IMR-90 (cell line): ENCODE data around the gene CHML. TPM values are rescaled to one million over a fixed set of nuclear protein-coding genes. Genes with fewer than 3 reads are reported as not detected.

ENCODE experiments used
- ATAC-seq: fragments of 200-7000 bp; cut with Tn5 transposase; 2 replicates; pipeline ENCODE4 v1.9.1; 2020; ENCODE audit warnings: low read depth, mild to moderate bottlenecking, moderate library complexity
- BruUV-seq: library from RNA; stranded (reverse); fragments of 400-500 nt; replicated peaks from 2 replicates; lab custom pipeline; 2021; lab: Mats Ljungman, UMichigan
- CTCF ChIA-PET: fragments of 300-600 bp; formaldehyde crosslinking; extraction: SDS; loops from one replicate; lab custom pipeline; 2021; ENCODE audit warnings: antibody characterized with exemption; lab: Yijun Ruan, JAX
- POLR2A ChIA-PET: fragments of 300-600 bp; sonication (Branson Sonifier 250); formaldehyde crosslinking; loops from one replicate; lab custom pipeline; 2022; ENCODE audit warnings: antibody characterized with exemption; ENCODE audit not compliant: unreplicated experiment; lab: Charles Lee
- DNase-seq: peaks from one replicate; pipeline ENCODE4 v3.0.0; 2013
- H2AFZ ChIP-seq: replicated peaks from 2 replicates; pipeline ENCODE3; 2013; ENCODE audit warnings: low read length, mild to moderate bottlenecking; ENCODE audit not compliant: poor library complexity
- H2AK5ac ChIP-seq: 2 replicates; pipeline ENCODE4 v1.6.1; 2013; ENCODE audit warnings: low read depth, low read length, inconsistent platforms
- H2AK9ac ChIP-seq: replicated peaks from 2 replicates; pipeline ENCODE3; 2013; ENCODE audit warnings: mild to moderate bottlenecking, low read depth, low read length, moderate library complexity; ENCODE audit not compliant: poor library complexity
- H2BK120ac ChIP-seq: 2 replicates; pipeline ENCODE4 v1.6.1; 2013; ENCODE audit warnings: low read depth, low read length, inconsistent platforms
- H2BK15ac ChIP-seq: 3 replicates; pipeline ENCODE4 v1.6.1; 2013; ENCODE audit warnings: low read depth, low read length, inconsistent platforms
- H2BK20ac ChIP-seq: 2 replicates; pipeline ENCODE4 v1.6.1; 2013; ENCODE audit warnings: low read depth, mild to moderate bottlenecking, inconsistent platforms, low read length, moderate library complexity
- H2BK5ac ChIP-seq: 2 replicates; pipeline ENCODE4 v1.6.1; 2013; ENCODE audit warnings: mild to moderate bottlenecking, low read depth, low read length, inconsistent platforms; ENCODE audit not compliant: poor library complexity, severe bottlenecking
- H3K14ac ChIP-seq: replicated peaks from 2 replicates; pipeline ENCODE4 v1.6.1; 2013; ENCODE audit warnings: low read depth, low read length, inconsistent platforms
- H3K18ac ChIP-seq: 2 replicates; pipeline ENCODE4 v1.6.1; 2013; ENCODE audit warnings: low read depth, low read length, control low read depth
- H3K23ac ChIP-seq: 2 replicates; pipeline ENCODE4 v1.6.1; 2013; ENCODE audit warnings: low read depth, low read length, inconsistent platforms
- H3K27ac ChIP-seq: 2 replicates; pipeline ENCODE4 v1.5.1; 2013; ENCODE audit warnings: mild to moderate bottlenecking, control low read depth, low read length; ENCODE audit not compliant: insufficient read depth
- H3K27me3 ChIP-seq: 2 replicates; pipeline ENCODE4 v1.6.1; 2013; ENCODE audit warnings: low read length; ENCODE audit not compliant: control insufficient read depth, insufficient read depth
- H3K36me3 ChIP-seq: 2 replicates; pipeline ENCODE4 v1.6.1; 2013; ENCODE audit warnings: low read length, mixed read lengths; ENCODE audit not compliant: control insufficient read depth, insufficient read depth
- H3K4ac ChIP-seq: 2 replicates; pipeline ENCODE4 v1.6.1; 2013; ENCODE audit warnings: low read depth, low read length, inconsistent platforms
- H3K4me1 ChIP-seq: 2 replicates; pipeline ENCODE4 v1.6.1; 2013; ENCODE audit warnings: low read length, mixed read lengths; ENCODE audit not compliant: control insufficient read depth, insufficient read depth
- H3K4me2 ChIP-seq: 2 replicates; pipeline ENCODE4 v1.6.1; 2013; ENCODE audit warnings: low read depth, mild to moderate bottlenecking, control low read depth, low read length, moderate library complexity
- H3K4me3 ChIP-seq: 2 replicates; pipeline ENCODE4 v1.5.1; 2013; ENCODE audit warnings: low read depth, mild to moderate bottlenecking, control low read depth, low read length, moderate library complexity; ENCODE audit not compliant: insufficient read depth
- H3K56ac ChIP-seq: 2 replicates; pipeline ENCODE4 v1.6.1; 2013; ENCODE audit warnings: low read length, inconsistent platforms; ENCODE audit not compliant: insufficient read depth; ENCODE audit errors: extremely low read depth
- H3K79me1 ChIP-seq, 2 experiments: 2 replicates each; pipeline ENCODE4 v1.6.1; 2013; ENCODE audit warnings: low read length in 2 of 2, inconsistent platforms in 1 of 2, low read depth in 1 of 2
- H3K9ac ChIP-seq: 2 replicates; pipeline ENCODE4 v1.6.1; 2013; ENCODE audit warnings: low read depth, low read length, control low read depth
- H3K9me1 ChIP-seq: 2 replicates; pipeline ENCODE4 v1.6.1; 2013; ENCODE audit warnings: low read length, inconsistent platforms; ENCODE audit not compliant: insufficient read depth
- H3K9me3 ChIP-seq: 2 replicates; pipeline ENCODE4 v1.6.1; 2013; ENCODE audit warnings: low read length; ENCODE audit not compliant: control insufficient read depth, insufficient read depth
- H4K20me1 ChIP-seq: 2 replicates; pipeline ENCODE4 v1.6.1; 2013; ENCODE audit warnings: low read length, inconsistent platforms; ENCODE audit not compliant: insufficient read depth
- H4K5ac ChIP-seq: 2 replicates; pipeline ENCODE4 v1.6.1; 2013; ENCODE audit warnings: mild to moderate bottlenecking, low read depth, low read length, control low read depth
- H4K8ac ChIP-seq, 2 experiments: 2 replicates each; pipeline ENCODE4 v1.6.1; 2013; ENCODE audit warnings: low read depth in 2 of 2, low read length in 2 of 2, control low read depth in 1 of 2, inconsistent platforms in 1 of 2
- H4K91ac ChIP-seq: 2 replicates; pipeline ENCODE4 v1.6.1; 2013; ENCODE audit warnings: low read depth, low read length, inconsistent platforms; ENCODE audit not compliant: insufficient read depth
- BHLHE40 ChIP-seq: fragments of 150-350 bp; IDR thresholded peaks from 2 replicates; pipeline ENCODE4 v1.6.1; 2016; ENCODE audit warnings: mild to moderate bottlenecking, low read depth, low read length
- CEBPB ChIP-seq: IDR thresholded peaks from 2 replicates; pipeline ENCODE4 v1.6.1; 2012; ENCODE audit warnings: low read depth, low read length, improper control_type of control experiment
- CHD1 ChIP-seq: IDR thresholded peaks from 2 replicates; pipeline ENCODE4 v1.6.1; 2012; ENCODE audit warnings: low read depth, low read length, improper control_type of control experiment
- FOS ChIP-seq: fragments of 150-350 bp; IDR thresholded peaks from 2 replicates; pipeline ENCODE4 v1.6.1; 2016; ENCODE audit warnings: low read depth, low read length
- MAFK ChIP-seq: IDR thresholded peaks from 2 replicates; pipeline ENCODE4 v1.6.1; 2012; ENCODE audit warnings: low read depth, low read length, improper control_type of control experiment
- MAZ ChIP-seq: IDR thresholded peaks from 2 replicates; pipeline ENCODE4 v1.6.1; 2012; ENCODE audit warnings: low read depth, mild to moderate bottlenecking, low read length, improper control_type of control experiment, moderate library complexity, borderline replicate concordance
- NFE2L2 ChIP-seq: fragments of 150-350 bp; IDR thresholded peaks from 2 replicates; pipeline ENCODE4 v1.6.1; 2016; ENCODE audit warnings: low read depth, mild to moderate bottlenecking, low read length
- POLR2A ChIP-seq: IDR thresholded peaks from 2 replicates; pipeline ENCODE4 v1.6.1; 2012; ENCODE audit warnings: mild to moderate bottlenecking, low read depth, low read length
- RAD21 ChIP-seq: IDR thresholded peaks from 2 replicates; pipeline ENCODE4 v1.6.1; 2012; ENCODE audit warnings: low read length, improper control_type of control experiment
- RCOR1 ChIP-seq: IDR thresholded peaks from 2 replicates; pipeline ENCODE4 v1.6.1; 2012; ENCODE audit warnings: mild to moderate bottlenecking, low read length, improper control_type of control experiment; ENCODE audit not compliant: insufficient replicate concordance
- SMC3 ChIP-seq: fragments of 150-350 bp; IDR thresholded peaks from 2 replicates; pipeline ENCODE4 v1.6.1; 2016; ENCODE audit warnings: low read depth, mild to moderate bottlenecking, antibody characterized with exemption, low read length, moderate library complexity
- WGBS, 2 experiments: methylation state at CpG; one replicate each; pipeline versions ENCODE4 v1.1.5 to v1.1.7; 2013; ENCODE audit warnings: missing lambda C conversion rate in 2 of 2; ENCODE audit not compliant: insufficient read length in 1 of 2; ENCODE audit errors: extremely low coverage in 2 of 2; 5-methylcytosine and 5-hydroxymethylcytosine counted together
- dilution Hi-C: fragments of 300-500 bp; cut with HindIII; formaldehyde crosslinking; loops from one replicate; pipeline ENCODE4 v1.14.3; 2018; ENCODE audit warnings: low sequenced_read_pairs; ENCODE audit not compliant: unreplicated experiment
- in situ Hi-C: fragments of 300-500 bp; cut with MboI; formaldehyde crosslinking; loops from 3 replicates; pipeline ENCODE4 v1.14.3; 2019; ENCODE audit warnings: low sequenced_read_pairs, inconsistent platforms, mixed read lengths
- intact Hi-C: fragments of 100-400 bp; cut with micrococcal nuclease; formaldehyde crosslinking; loops from 2 replicates; pipeline ENCODE4 v1.10.0; 2022
- polyA plus RNA-seq, 3 experiments: library from polyadenylated mRNA; depleted of rRNA; stranded (reverse); fragments of >200 nt; gene quantifications; 2 replicates each; pipeline ENCODE4 v1.2.3, GENCODE V29; 2012; ENCODE audit warnings: low replicate concordance in 1 of 3
- total RNA-seq: library from RNA; depleted of rRNA; stranded (reverse); fragments of >200 nt; gene quantifications from 2 replicates; pipeline ENCODE4 v1.2.3, GENCODE V29; 2012
- TF ChIP-seq, protein P1 (sequence below): conservative IDR thresholded peaks from 2 replicates; pipeline ENCODE4 v1.5.1; 2012; ENCODE audit warnings: mild to moderate bottlenecking, low read depth, low read length, improper control_type of control experiment
- TF ChIP-seq, protein P2 (sequence below): fragments of 150-350 bp; IDR thresholded peaks from 2 replicates; pipeline ENCODE4 v1.6.1; 2017; ENCODE audit warnings: mild to moderate bottlenecking, antibody characterized with exemption, low read length, low read depth
- TF ChIP-seq, protein P3 (sequence below): fragments of 150-350 bp; IDR thresholded peaks from 2 replicates; pipeline ENCODE4 v1.6.1; 2016; ENCODE audit warnings: low read depth, mild to moderate bottlenecking, low read length, moderate library complexity, borderline replicate concordance

The CHML gene
- total and polyA plus RNA-seq, 2 of the 4 experiments (the other 2 are of a cell fraction), result 5.3 to 25.6 TPM

DNA sequence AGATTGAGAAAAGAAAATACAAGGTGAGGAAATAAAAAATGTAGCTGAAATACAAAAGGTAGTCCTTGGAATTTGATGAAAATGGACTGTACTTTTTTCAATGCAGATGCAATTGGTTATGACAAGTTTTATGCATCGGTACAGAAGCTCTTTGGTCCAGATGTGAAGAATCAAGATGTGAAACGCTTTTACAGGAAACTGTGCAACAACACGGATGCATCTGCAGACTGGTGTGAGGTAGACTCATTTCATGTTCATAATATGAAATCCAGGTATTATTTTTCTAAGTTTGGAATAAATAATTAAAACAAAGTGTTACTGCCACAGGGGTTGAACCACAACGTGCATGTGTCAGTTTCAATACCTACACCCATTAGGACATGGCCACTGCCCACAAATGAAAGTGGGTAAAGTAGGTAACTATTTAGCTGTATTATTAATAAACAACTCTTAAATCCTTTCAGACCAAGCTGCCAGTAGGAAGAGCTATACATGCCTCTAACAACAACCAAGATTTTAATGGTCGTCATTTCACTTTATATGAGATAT lies 20.3 kb upstream of the CHML start:
- Histone ChIP-seq H2AK9ac (no peak overlapping the region), H3K4me2 (no peak overlapping the region), H3K56ac (no peak overlapping the region), H3K23ac (no peak overlapping the region), H3K9me1 (no peaks in the 10 kb centered on the region), H3K4ac (no peak overlapping the region), H3K27ac (no peak overlapping the region), H2BK15ac (no peak overlapping the region), H3K36me3 (no peaks in the 10 kb centered on the region), H2BK120ac (no peak overlapping the region), H3K27me3 (no peaks in the 10 kb centered on the region), H3K9me3 (no peaks in the 10 kb centered on the region), H2AFZ (no peak overlapping the region), H2BK5ac (no peak overlapping the region), H2AK5ac (no peak overlapping the region), H4K20me1 (no peaks in the 10 kb centered on the region), H3K9ac (no peak overlapping the region), H3K14ac (no peak overlapping the region), H3K79me1 (no peaks in the 10 kb centered on the region), H3K18ac (no peak overlapping the region), H2BK20ac (no peak overlapping the region), H4K5ac (no peak overlapping the region), H3K4me1 (no peaks in the 10 kb centered on the region), H4K8ac (no peak overlapping the region), H3K4me3 (no peak overlapping the region), H4K91ac (no peak overlapping the region)
- ChIA-PET POLR2A (no interaction called here), CTCF (interaction anchor here (0.6 kb wide), 1 partner anchor 10 kb away, joined by 3 read pairs; no protein-coding TSS in a partner anchor)
- dilution Hi-C loops (no loop called here), intact Hi-C loops (no loop called here), in situ Hi-C loops (no loop called here)
- DNase-seq (no peak), ATAC-seq (no peak)
- TF ChIP-seq MAFK (no peak), FOS (no peak), MAZ (no peak), RAD21 (no peak), RCOR1 (no peak), SMC3 (no peak), POLR2A (no peak), NFE2L2 (no peak), BHLHE40 (no peak), CHD1 (no peak), CEBPB (no peak)
- TF ChIP-seq, protein P1, sequence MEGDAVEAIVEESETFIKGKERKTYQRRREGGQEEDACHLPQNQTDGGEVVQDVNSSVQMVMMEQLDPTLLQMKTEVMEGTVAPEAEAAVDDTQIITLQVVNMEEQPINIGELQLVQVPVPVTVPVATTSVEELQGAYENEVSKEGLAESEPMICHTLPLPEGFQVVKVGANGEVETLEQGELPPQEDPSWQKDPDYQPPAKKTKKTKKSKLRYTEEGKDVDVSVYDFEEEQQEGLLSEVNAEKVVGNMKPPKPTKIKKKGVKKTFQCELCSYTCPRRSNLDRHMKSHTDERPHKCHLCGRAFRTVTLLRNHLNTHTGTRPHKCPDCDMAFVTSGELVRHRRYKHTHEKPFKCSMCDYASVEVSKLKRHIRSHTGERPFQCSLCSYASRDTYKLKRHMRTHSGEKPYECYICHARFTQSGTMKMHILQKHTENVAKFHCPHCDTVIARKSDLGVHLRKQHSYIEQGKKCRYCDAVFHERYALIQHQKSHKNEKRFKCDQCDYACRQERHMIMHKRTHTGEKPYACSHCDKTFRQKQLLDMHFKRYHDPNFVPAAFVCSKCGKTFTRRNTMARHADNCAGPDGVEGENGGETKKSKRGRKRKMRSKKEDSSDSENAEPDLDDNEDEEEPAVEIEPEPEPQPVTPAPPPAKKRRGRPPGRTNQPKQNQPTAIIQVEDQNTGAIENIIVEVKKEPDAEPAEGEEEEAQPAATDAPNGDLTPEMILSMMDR, result no peak
- TF ChIP-seq, protein P2, sequence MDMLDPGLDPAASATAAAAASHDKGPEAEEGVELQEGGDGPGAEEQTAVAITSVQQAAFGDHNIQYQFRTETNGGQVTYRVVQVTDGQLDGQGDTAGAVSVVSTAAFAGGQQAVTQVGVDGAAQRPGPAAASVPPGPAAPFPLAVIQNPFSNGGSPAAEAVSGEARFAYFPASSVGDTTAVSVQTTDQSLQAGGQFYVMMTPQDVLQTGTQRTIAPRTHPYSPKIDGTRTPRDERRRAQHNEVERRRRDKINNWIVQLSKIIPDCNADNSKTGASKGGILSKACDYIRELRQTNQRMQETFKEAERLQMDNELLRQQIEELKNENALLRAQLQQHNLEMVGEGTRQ, result no peak
- TF ChIP-seq, protein P3, sequence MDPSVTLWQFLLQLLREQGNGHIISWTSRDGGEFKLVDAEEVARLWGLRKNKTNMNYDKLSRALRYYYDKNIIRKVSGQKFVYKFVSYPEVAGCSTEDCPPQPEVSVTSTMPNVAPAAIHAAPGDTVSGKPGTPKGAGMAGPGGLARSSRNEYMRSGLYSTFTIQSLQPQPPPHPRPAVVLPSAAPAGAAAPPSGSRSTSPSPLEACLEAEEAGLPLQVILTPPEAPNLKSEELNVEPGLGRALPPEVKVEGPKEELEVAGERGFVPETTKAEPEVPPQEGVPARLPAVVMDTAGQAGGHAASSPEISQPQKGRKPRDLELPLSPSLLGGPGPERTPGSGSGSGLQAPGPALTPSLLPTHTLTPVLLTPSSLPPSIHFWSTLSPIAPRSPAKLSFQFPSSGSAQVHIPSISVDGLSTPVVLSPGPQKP, result no peak
- no CpG with 5 or more reads among the region's 5 CpGs for WGBS, 2 experiments
- no TSS peak for BruUV-seq
